Measurements from ENCODE around the gene FGF7.

Gene FGF7

GRCh38 chr15:49452595-49452994 is 29.6 kb downstream of the FGF7 start:
- CTCF ChIA-PET, result no interaction called here
- no peak for TF ChIP-seq CTCF (conservative IDR thresholded peaks at IDR 0.05; ENCODE audit: low read depth)
- no peak for DNase-seq (ENCODE audit: low spot score)
- POLR2A ChIA-PET (ENCODE audit: low non-redundant PET), result no interaction called here
- no peak overlapping the region for H3K27ac ChIP-seq

- DNase-seq (ENCODE audit: low spot score), result no peak
- TF ChIP-seq CTCF (conservative IDR thresholded peaks at IDR 0.05; ENCODE audit: low read depth), result no peak
- POLR2A ChIA-PET (ENCODE audit: low non-redundant PET), result no interaction called here
- CTCF ChIA-PET, result interaction anchor here (0.7 kb wide), 1 partner anchor 697 kb away, joined by 5 read pairs; no protein-coding TSS in a partner anchor
- no peak overlapping the region for H3K27ac ChIP-seq
Measured at GRCh38 chr15:49456166-49456565, 33.1 kb downstream of the FGF7 start.

GRCh38 chr15:49458145-49458544 is 35.1 kb downstream of the FGF7 start:
- TF ChIP-seq CTCF (conservative IDR thresholded peaks at IDR 0.05; ENCODE audit: low read depth), result no peak
- CTCF ChIA-PET, result no interaction called here

GRCh38 chr15:49460411-49460941 is 37.4 kb downstream of the FGF7 start:
- CTCF ChIA-PET, result interaction anchor here (0.6 kb wide), 1 partner anchor 604 kb away, joined by 3 read pairs; no protein-coding TSS in a partner anchor
- no peak for DNase-seq (ENCODE audit: low spot score)

More at GRCh38 chr15:49458145-49458544, 35.1 kb downstream of the FGF7 start:
- DNase-seq (ENCODE audit: low spot score), result no peak
- POLR2A ChIA-PET (ENCODE audit: low non-redundant PET), result no interaction called here
- no peak overlapping the region for H3K27ac ChIP-seq

GRCh38 chr15:49462232-49462844 is 39.3 kb downstream of the FGF7 start:
- no peak for DNase-seq (ENCODE audit: low spot score)
- no peak for TF ChIP-seq CTCF (conservative IDR thresholded peaks at IDR 0.05; ENCODE audit: low read depth)
- no peak overlapping the region for H3K27ac ChIP-seq
- CTCF ChIA-PET, result interaction anchor here (0.7 kb wide), 1 partner anchor 536 kb away, joined by 4 read pairs; no protein-coding TSS in a partner anchor
- POLR2A ChIA-PET (ENCODE audit: low non-redundant PET), result no interaction called here

More at GRCh38 chr15:49460411-49460941, 37.4 kb downstream of the FGF7 start:
- TF ChIP-seq CTCF (conservative IDR thresholded peaks at IDR 0.05; ENCODE audit: low read depth), result no peak
- H3K27ac ChIP-seq, result no peak overlapping the region
- POLR2A ChIA-PET (ENCODE audit: low non-redundant PET), result no interaction called here

GRCh38 chr15:49464522-49464921 is 41.5 kb downstream of the FGF7 start:
- H3K27ac ChIP-seq, result no peak overlapping the region
- POLR2A ChIA-PET (ENCODE audit: low non-redundant PET), result no interaction called here
- no peak for TF ChIP-seq CTCF (conservative IDR thresholded peaks at IDR 0.05; ENCODE audit: low read depth)
- CTCF ChIA-PET, result no interaction called here
- DNase-seq (ENCODE audit: low spot score), result no peak
